Measurements from ENCODE around the gene TDRD1.

DNA sequence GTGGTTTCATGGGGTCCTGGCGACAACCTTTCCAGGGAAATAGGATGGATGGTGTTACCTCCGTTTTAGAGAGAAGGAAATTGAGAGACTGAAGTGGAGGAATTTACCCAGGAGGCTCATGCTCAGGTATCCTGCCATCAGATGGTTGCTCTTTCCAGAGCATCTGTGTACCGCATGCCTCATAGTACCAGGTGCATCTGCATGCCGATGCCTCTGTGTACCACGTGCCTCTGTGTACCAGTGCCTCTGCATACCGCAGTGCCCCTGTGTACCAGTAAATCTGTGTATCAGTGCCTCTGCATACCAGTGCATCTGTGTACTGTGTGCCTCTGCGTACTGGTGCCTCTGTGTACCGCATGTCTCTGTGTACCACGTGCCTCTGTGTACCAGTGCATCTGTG, 63.1 kb downstream of the TDRD1 start:
- TF ChIP-seq, protein P1, sequence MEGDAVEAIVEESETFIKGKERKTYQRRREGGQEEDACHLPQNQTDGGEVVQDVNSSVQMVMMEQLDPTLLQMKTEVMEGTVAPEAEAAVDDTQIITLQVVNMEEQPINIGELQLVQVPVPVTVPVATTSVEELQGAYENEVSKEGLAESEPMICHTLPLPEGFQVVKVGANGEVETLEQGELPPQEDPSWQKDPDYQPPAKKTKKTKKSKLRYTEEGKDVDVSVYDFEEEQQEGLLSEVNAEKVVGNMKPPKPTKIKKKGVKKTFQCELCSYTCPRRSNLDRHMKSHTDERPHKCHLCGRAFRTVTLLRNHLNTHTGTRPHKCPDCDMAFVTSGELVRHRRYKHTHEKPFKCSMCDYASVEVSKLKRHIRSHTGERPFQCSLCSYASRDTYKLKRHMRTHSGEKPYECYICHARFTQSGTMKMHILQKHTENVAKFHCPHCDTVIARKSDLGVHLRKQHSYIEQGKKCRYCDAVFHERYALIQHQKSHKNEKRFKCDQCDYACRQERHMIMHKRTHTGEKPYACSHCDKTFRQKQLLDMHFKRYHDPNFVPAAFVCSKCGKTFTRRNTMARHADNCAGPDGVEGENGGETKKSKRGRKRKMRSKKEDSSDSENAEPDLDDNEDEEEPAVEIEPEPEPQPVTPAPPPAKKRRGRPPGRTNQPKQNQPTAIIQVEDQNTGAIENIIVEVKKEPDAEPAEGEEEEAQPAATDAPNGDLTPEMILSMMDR (IDR thresholded peaks at IDR 0.05): no peak
- TF ChIP-seq POLR2A (IDR thresholded peaks at IDR 0.05): no peak

Measured in esophagus squamous epithelium (tissue), 4 donors.